ENCODE measurements around the gene PSENEN. TPM values are rescaled to one million over a fixed set of nuclear protein-coding genes. Genes with fewer than 3 reads are reported as not detected.

Gene PSENEN
- total RNA-seq, 6 experiments from 2014 or later: 24.2 to 42.9 (median 35.8) TPM

DNA sequence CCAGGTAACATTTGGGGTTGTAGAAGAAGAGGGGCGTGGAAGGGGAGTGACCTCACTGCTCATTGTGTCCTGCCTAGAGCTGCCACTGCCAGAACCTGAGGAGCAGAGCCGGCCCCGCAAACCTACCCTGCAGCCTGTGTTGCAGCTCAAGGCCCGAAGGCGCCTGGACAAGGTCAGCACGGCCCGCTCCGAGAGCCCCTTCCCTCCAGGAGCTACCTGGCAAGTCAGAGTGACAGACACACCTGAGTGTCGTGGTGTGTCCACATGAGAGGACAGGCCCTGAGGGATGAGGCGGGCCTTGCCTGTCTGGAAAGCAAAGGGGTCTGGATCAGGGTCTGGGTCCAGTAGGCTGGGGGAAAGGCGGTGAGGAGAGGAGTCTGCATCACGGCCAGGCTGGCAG is 20.9 kb upstream of the PSENEN start:
- H3K27me3 ChIP-seq: no peaks in the 10 kb centered on the region
- WGBS (ENCODE audit: insufficient coverage, low coverage, low lambda C conversion rate, missing lambda C conversion rate): 80% methylated on average over 1 of the region's 12 CpGs
- intact Hi-C loops (cut with DNase I): no loop called here
- ATAC-seq (no peak), DNase-seq (peak in 2 of 3 donors; percentile 19 to 40)
- H3K9me3 ChIP-seq: no peaks in the 10 kb centered on the region
- peaks cover 0 to 5% (median 0%) of the 10 kb centered on the region in 4 donors for H3K4me1 ChIP-seq
- no peak overlapping the region for H3K27ac ChIP-seq
- H3K36me3 ChIP-seq: peaks cover 11 to 83% (median 55%) of the 10 kb centered on the region in 4 donors
- TF ChIP-seq POLR2A (IDR thresholded peaks at IDR 0.05): no peak
- TF ChIP-seq, protein P1, sequence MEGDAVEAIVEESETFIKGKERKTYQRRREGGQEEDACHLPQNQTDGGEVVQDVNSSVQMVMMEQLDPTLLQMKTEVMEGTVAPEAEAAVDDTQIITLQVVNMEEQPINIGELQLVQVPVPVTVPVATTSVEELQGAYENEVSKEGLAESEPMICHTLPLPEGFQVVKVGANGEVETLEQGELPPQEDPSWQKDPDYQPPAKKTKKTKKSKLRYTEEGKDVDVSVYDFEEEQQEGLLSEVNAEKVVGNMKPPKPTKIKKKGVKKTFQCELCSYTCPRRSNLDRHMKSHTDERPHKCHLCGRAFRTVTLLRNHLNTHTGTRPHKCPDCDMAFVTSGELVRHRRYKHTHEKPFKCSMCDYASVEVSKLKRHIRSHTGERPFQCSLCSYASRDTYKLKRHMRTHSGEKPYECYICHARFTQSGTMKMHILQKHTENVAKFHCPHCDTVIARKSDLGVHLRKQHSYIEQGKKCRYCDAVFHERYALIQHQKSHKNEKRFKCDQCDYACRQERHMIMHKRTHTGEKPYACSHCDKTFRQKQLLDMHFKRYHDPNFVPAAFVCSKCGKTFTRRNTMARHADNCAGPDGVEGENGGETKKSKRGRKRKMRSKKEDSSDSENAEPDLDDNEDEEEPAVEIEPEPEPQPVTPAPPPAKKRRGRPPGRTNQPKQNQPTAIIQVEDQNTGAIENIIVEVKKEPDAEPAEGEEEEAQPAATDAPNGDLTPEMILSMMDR (IDR thresholded peaks at IDR 0.05): no peak
- H3K4me3 ChIP-seq: no peak overlapping the region

DNA sequence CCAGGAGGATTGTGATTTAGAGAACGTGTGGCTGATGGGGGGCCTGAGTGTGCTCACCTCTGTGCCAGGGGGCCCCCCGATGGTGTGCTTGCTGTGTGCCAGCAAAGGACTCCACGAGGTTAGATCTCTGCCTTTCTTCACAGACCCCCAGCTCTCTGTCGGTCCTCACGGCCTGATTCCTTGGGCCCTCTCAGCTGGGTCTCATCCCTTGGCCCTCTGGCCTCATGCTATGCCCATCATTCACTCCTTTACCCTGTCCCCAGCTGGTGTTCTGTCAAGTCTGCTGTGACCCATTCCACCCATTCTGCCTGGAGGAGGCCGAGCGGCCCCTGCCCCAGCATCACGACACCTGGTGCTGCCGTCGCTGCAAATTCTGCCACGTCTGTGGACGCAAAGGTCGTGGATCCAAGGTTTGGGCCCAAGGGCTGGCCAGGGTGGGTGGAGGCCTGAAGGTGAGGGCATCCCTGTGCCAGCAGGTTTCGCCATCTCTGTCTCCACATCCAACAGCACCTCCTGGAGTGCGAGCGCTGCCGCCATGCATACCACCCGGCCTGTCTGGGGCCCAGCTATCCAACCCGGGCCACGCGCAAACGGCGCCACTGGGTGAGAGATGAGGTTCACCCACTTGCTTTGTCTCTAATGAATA is 20.1 kb upstream of the PSENEN start:
- Histone ChIP-seq H3K4me1 (no peaks in the 10 kb centered on the region), H3K27me3 (no peaks in the 10 kb centered on the region), H3K9me3 (no peaks in the 10 kb centered on the region), H3K36me3 (peaks cover 11 to 90% (median 58%) of the 10 kb centered on the region in 4 donors), H3K4me3 (no peak overlapping the region), H3K27ac (no peak overlapping the region)
- peak in 2 of 3 donors; percentile 16 to 40 for DNase-seq
- no peak for ATAC-seq
- intact Hi-C loops (cut with DNase I): no loop called here
- 93% methylated on average over 3 of the region's 23 CpGs for WGBS (ENCODE audit: insufficient coverage, low coverage, low lambda C conversion rate, missing lambda C conversion rate)
- TF ChIP-seq, protein P1 (IDR thresholded peaks at IDR 0.05): no peak
- TF ChIP-seq POLR2A (IDR thresholded peaks at IDR 0.05): no peak

DNA sequence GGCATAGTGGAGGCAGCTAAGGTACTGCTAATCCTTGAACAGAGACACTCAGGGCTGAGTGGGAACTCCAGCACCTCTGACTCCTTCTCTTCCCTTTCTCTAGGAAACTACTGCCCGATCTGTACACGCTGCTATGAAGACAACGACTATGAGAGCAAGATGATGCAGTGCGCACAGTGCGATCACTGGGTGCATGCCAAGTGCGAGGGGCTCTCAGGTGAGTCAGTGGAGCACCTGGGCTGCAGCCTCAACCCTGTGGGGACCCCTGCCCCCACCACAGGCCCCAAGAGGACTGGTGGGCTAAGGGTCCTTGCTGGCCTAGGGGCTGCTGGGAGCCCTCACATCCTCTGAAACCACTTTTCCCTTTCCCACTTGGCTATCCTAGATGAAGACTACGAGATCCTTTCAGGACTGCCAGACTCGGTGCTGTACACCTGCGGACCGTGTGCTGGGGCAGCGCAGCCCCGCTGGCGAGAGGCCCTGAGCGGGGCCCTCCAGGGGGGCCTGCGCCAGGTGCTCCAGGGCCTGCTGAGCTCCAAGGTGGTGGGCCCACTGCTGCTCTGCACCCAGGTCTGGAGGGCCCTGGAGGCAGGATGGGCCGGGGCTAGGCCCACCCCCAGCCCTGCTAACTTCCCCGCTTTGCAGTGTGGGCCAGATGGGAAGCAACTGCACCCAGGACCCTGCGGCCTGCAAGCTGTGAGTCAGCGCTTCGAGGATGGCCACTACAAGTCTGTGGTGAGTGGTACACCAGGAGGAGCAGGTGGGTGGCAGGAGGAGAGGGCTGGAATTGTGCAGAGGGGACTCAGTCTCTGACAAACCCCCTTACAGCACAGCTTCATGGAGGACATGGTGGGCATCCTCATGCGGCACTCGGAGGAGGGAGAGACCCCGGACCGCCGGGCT is 18.1 kb upstream of the PSENEN start:
- WGBS (ENCODE audit: insufficient coverage, low coverage, low lambda C conversion rate, missing lambda C conversion rate): 85% methylated on average over 4 of the region's 25 CpGs
- intact Hi-C loops (cut with DNase I): no loop called here

DNA sequence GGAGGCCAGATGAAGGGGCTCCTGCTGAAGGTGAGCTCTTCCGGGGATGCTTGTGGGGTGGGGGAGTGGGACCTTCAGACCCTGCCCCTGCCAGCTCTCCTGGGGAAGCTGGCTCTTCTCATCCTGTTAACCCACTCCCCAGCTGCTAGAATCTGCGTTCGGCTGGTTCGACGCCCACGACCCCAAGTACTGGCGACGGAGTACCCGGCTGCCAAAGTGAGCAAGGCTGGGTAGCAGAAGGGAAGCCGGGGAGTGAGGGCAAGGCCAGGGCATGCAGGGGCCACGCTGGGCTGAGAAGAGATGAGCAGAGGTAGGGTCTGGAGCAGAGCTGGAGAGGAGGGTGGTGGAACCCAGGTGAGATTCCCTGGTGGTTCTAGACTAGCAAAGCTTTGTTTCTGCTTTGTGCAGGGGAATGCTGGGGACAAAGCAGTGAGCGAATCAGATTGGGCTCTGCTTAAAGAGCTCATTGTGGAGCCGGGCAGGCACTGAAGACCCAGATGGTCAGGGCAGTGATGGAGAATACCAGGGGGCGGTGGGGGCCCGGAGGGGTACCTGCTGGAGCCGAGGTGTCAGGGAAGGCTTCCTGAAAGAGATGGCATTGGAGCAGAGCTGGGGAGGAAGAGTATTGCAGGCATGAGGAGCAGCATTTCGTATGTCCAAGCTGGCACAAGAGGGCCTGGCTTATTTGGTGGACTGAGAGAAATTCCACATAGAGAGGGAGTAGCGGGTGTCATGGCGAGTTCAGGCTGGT is 17.3 kb upstream of the PSENEN start:
- Histone ChIP-seq H3K27ac (no peak overlapping the region), H3K36me3 (peaks cover 11 to 96% (median 62%) of the 10 kb centered on the region in 4 donors), H3K9me3 (no peaks in the 10 kb centered on the region), H3K27me3 (no peaks in the 10 kb centered on the region), H3K4me3 (no peak overlapping the region), H3K4me1 (no peaks in the 10 kb centered on the region)
- ATAC-seq (no peak), DNase-seq (no peak)
- 93% methylated on average over 13 of the region's 19 CpGs for WGBS (ENCODE audit: insufficient coverage, low coverage, low lambda C conversion rate, missing lambda C conversion rate)
- TF ChIP-seq POLR2A (IDR thresholded peaks at IDR 0.05): no peak
- TF ChIP-seq, protein P1 (IDR thresholded peaks at IDR 0.05): no peak
- intact Hi-C loops (cut with DNase I): no loop called here

More for the DNA sequence above, 18.1 kb upstream of the PSENEN start:
- Histone ChIP-seq H3K27me3 (no peaks in the 10 kb centered on the region), H3K27ac (no peak overlapping the region), H3K9me3 (no peaks in the 10 kb centered on the region), H3K4me1 (no peaks in the 10 kb centered on the region), H3K4me3 (no peak overlapping the region), H3K36me3 (peaks cover 11 to 99% (median 67%) of the 10 kb centered on the region in 4 donors)
- DNase-seq (peak in 2 of 3 donors; percentile 16 to 46), ATAC-seq (no peak)
- no peak for TF ChIP-seq POLR2A (IDR thresholded peaks at IDR 0.05)
- TF ChIP-seq, protein P1 (IDR thresholded peaks at IDR 0.05): no peak

Measured in right lobe of liver (tissue), 6 donors.